Neutrophil (primary cell): ENCODE measurements around the gene UBASH3A.

Source experiments
- H3K27ac ChIP-seq: fragments of 200-600 bp; sonication (generic); 2 replicates; pipeline ENCODE4 v1.5.1; 2016; ENCODE audit warnings: mild to moderate bottlenecking, moderate library complexity
- H3K27me3 ChIP-seq: fragments of 200-600 bp; sonication (generic); 2 replicates; pipeline ENCODE4 v1.6.0; 2016; ENCODE audit warnings: mild to moderate bottlenecking
- H3K36me3 ChIP-seq: fragments of 200-600 bp; sonication (generic); 2 replicates; pipeline ENCODE4 v1.5.1; 2017
- H3K4me1 ChIP-seq, 2 experiments: fragments of 200-600 bp in 1 of 2; sonication (generic) in 1 of 2; 1 replicate in 1 of 2; 2 replicates in 1 of 2; pipeline versions ENCODE4 v1.5.1 to v1.6.1; 2013 to 2016; ENCODE audit warnings: low read depth in 1 of 2, low read length in 1 of 2, mild to moderate bottlenecking in 1 of 2, moderate library complexity in 1 of 2; ENCODE audit not compliant: control insufficient read depth in 1 of 2, insufficient read depth in 1 of 2
- H3K4me3 ChIP-seq, 2 experiments: fragments of 200-600 bp in 1 of 2; sonication (generic) in 1 of 2; 1 replicate in 1 of 2; 2 replicates in 1 of 2; pipeline ENCODE4 v1.5.1; 2013 to 2016; ENCODE audit warnings: low read depth in 1 of 2, low read length in 1 of 2, mild to moderate bottlenecking in 1 of 2, moderate library complexity in 1 of 2
- H3K9me3 ChIP-seq: fragments of 200-600 bp; sonication (generic); 2 replicates; pipeline ENCODE4 v1.5.1; 2016
- TF ChIP-seq, protein P1 (sequence below): fragments of 200-600 bp; sonication (generic); IDR thresholded peaks from 2 replicates; pipeline ENCODE4 v1.5.1; 2016; ENCODE audit warnings: antibody characterized with exemption

The UBASH3A gene

GRCh38 chr21:42375506-42375905, 28.2 kb upstream of the UBASH3A start:
- Histone ChIP-seq H3K9me3 (no peaks in the 10 kb centered on the region), H3K27me3 (peaks cover 12% of the 10 kb centered on the region), H3K27ac (no peak overlapping the region), H3K36me3 (no peaks in the 10 kb centered on the region), H3K4me3 (no peak overlapping the region), H3K4me1 (no peaks in the 10 kb centered on the region)
- TF ChIP-seq, protein P1, sequence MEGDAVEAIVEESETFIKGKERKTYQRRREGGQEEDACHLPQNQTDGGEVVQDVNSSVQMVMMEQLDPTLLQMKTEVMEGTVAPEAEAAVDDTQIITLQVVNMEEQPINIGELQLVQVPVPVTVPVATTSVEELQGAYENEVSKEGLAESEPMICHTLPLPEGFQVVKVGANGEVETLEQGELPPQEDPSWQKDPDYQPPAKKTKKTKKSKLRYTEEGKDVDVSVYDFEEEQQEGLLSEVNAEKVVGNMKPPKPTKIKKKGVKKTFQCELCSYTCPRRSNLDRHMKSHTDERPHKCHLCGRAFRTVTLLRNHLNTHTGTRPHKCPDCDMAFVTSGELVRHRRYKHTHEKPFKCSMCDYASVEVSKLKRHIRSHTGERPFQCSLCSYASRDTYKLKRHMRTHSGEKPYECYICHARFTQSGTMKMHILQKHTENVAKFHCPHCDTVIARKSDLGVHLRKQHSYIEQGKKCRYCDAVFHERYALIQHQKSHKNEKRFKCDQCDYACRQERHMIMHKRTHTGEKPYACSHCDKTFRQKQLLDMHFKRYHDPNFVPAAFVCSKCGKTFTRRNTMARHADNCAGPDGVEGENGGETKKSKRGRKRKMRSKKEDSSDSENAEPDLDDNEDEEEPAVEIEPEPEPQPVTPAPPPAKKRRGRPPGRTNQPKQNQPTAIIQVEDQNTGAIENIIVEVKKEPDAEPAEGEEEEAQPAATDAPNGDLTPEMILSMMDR, result no peak

DNA sequence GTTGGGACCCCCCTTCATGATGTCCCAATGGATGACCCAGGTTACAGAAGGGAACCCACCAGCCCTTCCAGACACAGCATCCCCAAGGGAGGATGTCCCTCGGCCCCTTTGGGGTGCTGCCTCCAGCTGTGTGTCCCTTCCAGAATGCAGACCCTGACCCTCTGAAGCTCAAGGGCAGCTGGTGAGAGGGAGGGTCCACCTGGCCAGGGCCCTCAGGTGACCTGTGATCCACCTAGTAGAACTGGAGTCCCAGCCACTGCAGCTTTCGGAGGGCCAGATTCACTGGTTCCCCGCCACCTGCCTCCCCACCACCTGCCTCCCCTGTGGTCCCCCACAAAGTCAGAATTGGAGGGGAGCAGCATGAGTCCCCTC, 27.8 kb upstream of the UBASH3A start:
- TF ChIP-seq, protein P1, result no peak
- H3K9me3 ChIP-seq, result no peaks in the 10 kb centered on the region
- H3K27me3 ChIP-seq, result peaks cover 12% of the 10 kb centered on the region
- H3K4me1 ChIP-seq, result no peaks in the 10 kb centered on the region
- H3K36me3 ChIP-seq, result no peaks in the 10 kb centered on the region
- no peak overlapping the region for H3K4me3 ChIP-seq
- no peak overlapping the region for H3K27ac ChIP-seq

GRCh38 chr21:42376338-42376982, 27.2 kb upstream of the UBASH3A start:
- Histone ChIP-seq H3K36me3 (no peaks in the 10 kb centered on the region), H3K9me3 (no peaks in the 10 kb centered on the region), H3K4me1 (no peaks in the 10 kb centered on the region), H3K4me3 (no peak overlapping the region), H3K27ac (no peak overlapping the region), H3K27me3 (peaks cover 12% of the 10 kb centered on the region)
- TF ChIP-seq, protein P1, result no peak

GRCh38 chr21:42377211-42377950, 26.3 kb upstream of the UBASH3A start:
- H3K27ac ChIP-seq, result no peak overlapping the region
- H3K36me3 ChIP-seq, result no peaks in the 10 kb centered on the region
- H3K27me3 ChIP-seq, result peaks cover 12% of the 10 kb centered on the region

DNA sequence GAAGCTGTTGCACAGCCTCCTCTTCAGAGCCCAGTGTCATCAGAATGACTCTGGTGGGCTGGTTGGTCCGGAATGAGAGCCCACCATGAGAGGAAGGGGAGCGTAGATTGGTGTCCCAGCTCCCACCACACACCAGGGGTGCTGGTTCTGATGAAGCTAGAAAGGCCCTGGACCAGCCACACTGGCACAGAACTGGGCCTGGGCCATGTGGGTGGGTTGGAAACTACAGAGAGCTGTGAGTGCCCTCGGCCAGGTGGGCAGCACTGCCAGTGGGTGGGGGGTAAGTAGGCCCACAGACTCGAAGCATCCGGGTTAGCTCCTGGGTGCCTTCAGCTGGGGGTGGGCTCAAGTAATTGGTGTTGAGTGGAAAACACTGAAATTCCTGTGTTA, 25.8 kb upstream of the UBASH3A start:
- H3K36me3 ChIP-seq, result no peaks in the 10 kb centered on the region
- no peak overlapping the region for H3K4me3 ChIP-seq
- H3K27me3 ChIP-seq, result peaks cover 12% of the 10 kb centered on the region
- no peak overlapping the region for H3K27ac ChIP-seq
- TF ChIP-seq, protein P1, result no peak
- H3K4me1 ChIP-seq, result peaks cover 0 to 4% of the 10 kb centered on the region in 2 experiments
- no peaks in the 10 kb centered on the region for H3K9me3 ChIP-seq

More at GRCh38 chr21:42377211-42377950, 26.3 kb upstream of the UBASH3A start:
- H3K4me1 ChIP-seq, result peaks cover 0 to 3% of the 10 kb centered on the region in 2 experiments
- H3K4me3 ChIP-seq, result no peak overlapping the region
- no peaks in the 10 kb centered on the region for H3K9me3 ChIP-seq
- TF ChIP-seq, protein P1, result no peak
